Ascending aorta (tissue), 2 donors: ENCODE measurements around the gene RAB21. TPM values are rescaled to one million over a fixed set of nuclear protein-coding genes. Genes with fewer than 3 reads are reported as not detected.

Experiments
- DNase-seq, 2 donors: peaks; one replicate each; pipeline ENCODE4 v3.0.0-alpha.2; 2019; ENCODE audit warnings: low spot score in 2 of 2
- H3K27ac ChIP-seq, 2 donors: fragments of 200-600 bp; sonication (generic); one replicate each; pipeline ENCODE4 v1.5.1; 2016 to 2017; ENCODE audit warnings: mild to moderate bottlenecking in 1 of 2
- H3K27me3 ChIP-seq: fragments of 200-600 bp; sonication (generic); one replicate; pipeline ENCODE4 v1.5.1; 2017
- H3K36me3 ChIP-seq, 2 donors: fragments of 200-600 bp; sonication (generic); one replicate each; pipeline ENCODE4 v1.5.1; 2016
- H3K4me1 ChIP-seq, 2 donors: fragments of 200-600 bp; sonication (generic); one replicate each; pipeline ENCODE4 v1.5.1; 2016 to 2017; ENCODE audit warnings: mild to moderate bottlenecking in 1 of 2
- H3K4me3 ChIP-seq, 2 donors: fragments of 200-600 bp; sonication (generic); one replicate each; pipeline ENCODE4 v1.5.1; 2016 to 2017; ENCODE audit warnings: mild to moderate bottlenecking in 1 of 2
- H3K9me3 ChIP-seq, 2 donors: fragments of 200-600 bp; sonication (generic); one replicate each; pipeline ENCODE4 v1.5.1; 2016
- CTCF ChIP-seq, 3 experiments: fragments of 200-600 bp in 2 of 3; fragments of 450-650 bp in 1 of 3; sonication (generic) in 2 of 3; IDR thresholded peaks; one replicate each; pipeline ENCODE4 v1.5.1; 2016 to 2019; ENCODE audit warnings: antibody characterized with exemption in 3 of 3, mild to moderate bottlenecking in 1 of 3, moderate library complexity in 1 of 3
- intact Hi-C: fragments of 100-400 bp; cut with DNase I; formaldehyde crosslinking; loops from one replicate; pipeline ENCODE4 v1.15.1; 2023
- total RNA-seq: library from RNA; depleted of rRNA; stranded (reverse); fragments of >200 nt; gene quantifications from one replicate; pipeline ENCODE4 v1.1.0, GENCODE V29; 2016

RAB21 gene
- total RNA-seq, 1 donor from 2014 or later = 6.5 TPM

- no peak overlapping the region for H3K4me3 ChIP-seq
- intact Hi-C loops = no loop called here
- H3K27me3 ChIP-seq = no peaks in the 10 kb centered on the region
- DNase-seq = no peak
- no peaks in the 10 kb centered on the region for H3K36me3 ChIP-seq
- no peaks in the 10 kb centered on the region for H3K4me1 ChIP-seq
- no peak for TF ChIP-seq CTCF (IDR thresholded peaks at IDR 0.05)
- H3K27ac ChIP-seq = no peak overlapping the region
- H3K9me3 ChIP-seq = no peaks in the 10 kb centered on the region
These were observed 23.7 kb upstream of the RAB21 start for GRCh38 chr12:71730936-71731335.

GRCh38 chr12:71731439-71732356 is 23.0 kb upstream of the RAB21 start:
- H3K36me3 ChIP-seq = no peaks in the 10 kb centered on the region
- no peak overlapping the region for H3K27ac ChIP-seq
- no peak for DNase-seq
- H3K4me1 ChIP-seq = no peaks in the 10 kb centered on the region
- no peaks in the 10 kb centered on the region for H3K9me3 ChIP-seq
- intact Hi-C loops = no loop called here
- H3K4me3 ChIP-seq = no peak overlapping the region
- TF ChIP-seq CTCF (IDR thresholded peaks at IDR 0.05) = no peak
- H3K27me3 ChIP-seq = no peaks in the 10 kb centered on the region

GRCh38 chr12:71732357-71732712 is 22.3 kb upstream of the RAB21 start:
- no peaks in the 10 kb centered on the region for H3K4me1 ChIP-seq
- no peak for TF ChIP-seq CTCF (IDR thresholded peaks at IDR 0.05)
- H3K27ac ChIP-seq = no peak overlapping the region
- intact Hi-C loops = no loop called here
- H3K9me3 ChIP-seq = no peaks in the 10 kb centered on the region
- H3K36me3 ChIP-seq = no peaks in the 10 kb centered on the region
- DNase-seq = no peak
- H3K27me3 ChIP-seq = no peaks in the 10 kb centered on the region
- H3K4me3 ChIP-seq = no peak overlapping the region

- Histone ChIP-seq H3K4me1 (no peaks in the 10 kb centered on the region), H3K4me3 (no peak overlapping the region), H3K36me3 (no peaks in the 10 kb centered on the region), H3K27me3 (no peaks in the 10 kb centered on the region), H3K27ac (no peak overlapping the region), H3K9me3 (no peaks in the 10 kb centered on the region)
- intact Hi-C loops = no loop called here
- no peak for DNase-seq
- TF ChIP-seq CTCF (IDR thresholded peaks at IDR 0.05) = no peak
These were observed 17.5 kb upstream of the RAB21 start for GRCh38 chr12:71737197-71737596.

GRCh38 chr12:71742998-71743397 is 11.7 kb upstream of the RAB21 start:
- no peak for DNase-seq
- Histone ChIP-seq H3K4me1 (no peaks in the 10 kb centered on the region), H3K36me3 (no peaks in the 10 kb centered on the region), H3K27ac (no peak overlapping the region), H3K27me3 (no peaks in the 10 kb centered on the region), H3K9me3 (no peaks in the 10 kb centered on the region), H3K4me3 (no peak overlapping the region)
- TF ChIP-seq CTCF (IDR thresholded peaks at IDR 0.05) = no peak
- intact Hi-C loops = loop anchor here (10.0 kb wide), 2 partner anchors 108 to 528 kb away; no protein-coding TSS in a partner anchor
